GM08714 (cell line): ENCODE results near the gene RPL29.
A peak's percentile ranks its signal among the peaks of the same experiment; 100 is the strongest.
"Not testable (repeated sequence)": the region's sequence is repeated elsewhere in the genome, so short reads cannot be mapped to it uniquely, and the experiment has no call there.

Experiments
- H3K4me3 ChIP-seq: fragments of 200-500 bp; sonication (Bioruptor generic); 2 replicates; pipeline ENCODE4 v1.5.1; 2014; ENCODE audit warnings: mild to moderate bottlenecking, low read length, inconsistent platforms
- ZNF274 ChIP-seq: IDR thresholded peaks from 2 replicates; pipeline ENCODE4 v1.6.1; 2012; ENCODE audit warnings: mild to moderate bottlenecking, low read depth, low read length

Gene RPL29

GRCh38 chr3:52004906-52005395, 9.3 kb upstream of the RPL29 start:
- TF ChIP-seq ZNF274, result no peak
- no peak overlapping the region for H3K4me3 ChIP-seq

GRCh38 chr3:52004163-52004787, 8.6 kb upstream of the RPL29 start:
- no peak for TF ChIP-seq ZNF274

GRCh38 chr3:52002748-52003147, 7.1 kb upstream of the RPL29 start:
- no peak for TF ChIP-seq ZNF274
- no peak overlapping the region for H3K4me3 ChIP-seq

More at GRCh38 chr3:52004163-52004787, 8.6 kb upstream of the RPL29 start:
- no peak overlapping the region for H3K4me3 ChIP-seq

- TF ChIP-seq ZNF274, result no peak
- no peak overlapping the region for H3K4me3 ChIP-seq
Measured at GRCh38 chr3:52001443-52001974, 5.8 kb upstream of the RPL29 start.

- no peak overlapping the region for H3K4me3 ChIP-seq
- no peak for TF ChIP-seq ZNF274
Measured at GRCh38 chr3:51999846-52000245, 4.2 kb upstream of the RPL29 start.

GRCh38 chr3:51998774-51999173, 3.1 kb upstream of the RPL29 start:
- no peak for TF ChIP-seq ZNF274
- no peak overlapping the region for H3K4me3 ChIP-seq

GRCh38 chr3:51997935-51998596, 2.4 kb upstream of the RPL29 start:
- TF ChIP-seq ZNF274, result no peak
- H3K4me3 ChIP-seq, result no peak overlapping the region

- no peak overlapping the region for H3K4me3 ChIP-seq
- TF ChIP-seq ZNF274, result no peak
Measured at GRCh38 chr3:51997172-51997571, 1.5 kb upstream of the RPL29 start.

GRCh38 chr3:51994530-51994929, 1.2 kb downstream of the RPL29 start:
- no peak for TF ChIP-seq ZNF274
- peak overlapping the region; percentile 80 for H3K4me3 ChIP-seq

GRCh38 chr3:51993657-51994056, 2.0 kb downstream of the RPL29 start:
- H3K4me3 ChIP-seq, result not testable (repeated sequence)

- H3K4me3 ChIP-seq, result no peak overlapping the region
- no peak for TF ChIP-seq ZNF274
Measured at GRCh38 chr3:51992017-51992682, 3.5 kb downstream of the RPL29 start.

GRCh38 chr3:51990501-51990971, 5.2 kb downstream of the RPL29 start:
- H3K4me3 ChIP-seq, result not testable (repeated sequence)

GRCh38 chr3:51988286-51989146, 7.2 kb downstream of the RPL29 start:
- no peak for TF ChIP-seq ZNF274
- no peak overlapping the region for H3K4me3 ChIP-seq

- TF ChIP-seq ZNF274, result no peak
- H3K4me3 ChIP-seq, result no peak overlapping the region
Measured at GRCh38 chr3:51987568-51987967, 8.1 kb downstream of the RPL29 start.
